Measurements from ENCODE around the gene LDLRAD4. TPM values are rescaled to one million over a fixed set of nuclear protein-coding genes. Genes with fewer than 3 reads are reported as not detected.

The LDLRAD4 gene
- total and polyA plus RNA-seq, 2 donors (not counting 1 experiment from before 2014, with no cell fraction given), result 13.9 to 35.7 TPM

DNA sequence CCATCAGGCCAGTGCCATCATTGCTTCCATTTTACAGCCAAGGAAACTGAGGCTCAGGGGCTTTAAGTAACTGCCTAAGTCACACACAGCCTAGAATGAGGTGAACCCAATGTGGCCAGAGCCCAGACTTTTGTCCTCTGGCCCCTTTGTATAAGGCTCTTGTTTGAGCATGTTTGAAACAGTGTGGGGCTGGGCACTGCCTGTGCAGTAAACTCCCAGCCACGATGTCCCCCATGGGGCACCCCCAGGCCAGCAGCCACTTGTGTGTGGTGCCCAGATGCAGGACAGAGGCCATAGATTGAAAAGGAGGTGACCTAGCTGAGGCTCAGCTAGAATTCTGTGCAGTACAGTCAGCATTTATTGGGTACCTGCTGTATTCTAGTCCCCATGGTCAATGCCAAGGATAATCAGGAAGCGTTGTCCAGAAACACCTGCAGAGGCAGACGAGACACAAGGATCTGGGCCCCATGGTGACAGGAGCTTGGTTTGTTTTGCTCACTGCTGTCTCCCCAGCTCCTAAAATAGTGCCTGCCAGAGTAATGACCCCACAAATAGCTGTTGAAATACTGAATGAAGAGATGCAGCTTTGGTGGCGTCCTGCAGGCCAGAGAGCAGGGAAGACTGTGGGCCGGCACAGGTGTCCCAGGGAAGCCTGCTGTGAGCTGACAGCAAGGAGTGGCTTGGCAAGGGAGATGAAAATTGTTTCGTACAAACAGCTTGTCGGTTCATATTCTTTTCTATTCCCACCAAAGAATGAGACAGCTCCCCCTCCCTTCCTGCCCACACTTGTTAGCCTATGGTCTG lies 160.7 kb downstream of the LDLRAD4 start:
- peaks cover 16 to 24% of the 10 kb centered on the region in 2 donors for H3K4me1 ChIP-seq (ENCODE audit: control insufficient read depth in 2 of 2, insufficient read depth in 2 of 2, low read length in 2 of 2)
- no peak overlapping the region for H3K4me3 ChIP-seq (ENCODE audit: control extremely low read depth in 1 of 5, extremely low read depth in 1 of 5, insufficient read depth in 1 of 5, low read depth in 2 of 5, low read length in 4 of 5)
- POLR2A ChIA-PET, result no interaction called here
- TF ChIP-seq EZH2 (IDR thresholded peaks at IDR 0.05; ENCODE audit: borderline replicate concordance, insufficient read depth, low read depth, low read length, poor library complexity, severe bottlenecking), result no peak
- TF ChIP-seq, protein P1, sequence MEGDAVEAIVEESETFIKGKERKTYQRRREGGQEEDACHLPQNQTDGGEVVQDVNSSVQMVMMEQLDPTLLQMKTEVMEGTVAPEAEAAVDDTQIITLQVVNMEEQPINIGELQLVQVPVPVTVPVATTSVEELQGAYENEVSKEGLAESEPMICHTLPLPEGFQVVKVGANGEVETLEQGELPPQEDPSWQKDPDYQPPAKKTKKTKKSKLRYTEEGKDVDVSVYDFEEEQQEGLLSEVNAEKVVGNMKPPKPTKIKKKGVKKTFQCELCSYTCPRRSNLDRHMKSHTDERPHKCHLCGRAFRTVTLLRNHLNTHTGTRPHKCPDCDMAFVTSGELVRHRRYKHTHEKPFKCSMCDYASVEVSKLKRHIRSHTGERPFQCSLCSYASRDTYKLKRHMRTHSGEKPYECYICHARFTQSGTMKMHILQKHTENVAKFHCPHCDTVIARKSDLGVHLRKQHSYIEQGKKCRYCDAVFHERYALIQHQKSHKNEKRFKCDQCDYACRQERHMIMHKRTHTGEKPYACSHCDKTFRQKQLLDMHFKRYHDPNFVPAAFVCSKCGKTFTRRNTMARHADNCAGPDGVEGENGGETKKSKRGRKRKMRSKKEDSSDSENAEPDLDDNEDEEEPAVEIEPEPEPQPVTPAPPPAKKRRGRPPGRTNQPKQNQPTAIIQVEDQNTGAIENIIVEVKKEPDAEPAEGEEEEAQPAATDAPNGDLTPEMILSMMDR (IDR thresholded peaks at IDR 0.05), result no peak
- WGBS (ENCODE audit: insufficient coverage), result 98% methylated on average over 5 of the region's 7 CpGs
- H3K4me2 ChIP-seq (replicated peaks; ENCODE audit: low read depth, low read length, poor library complexity, severe bottlenecking), result no peak overlapping the region
- no peaks in the 10 kb centered on the region for H3K79me2 ChIP-seq (ENCODE audit: control insufficient read depth, insufficient read depth, low read length)
- H3K36me3 ChIP-seq (replicated peaks in 1 of 2; ENCODE audit: control extremely low read depth in 1 of 2, control insufficient read depth in 1 of 2, extremely low read depth in 1 of 2, insufficient read depth in 2 of 2, low read length in 1 of 2), result no peaks in the 10 kb centered on the region
- CTCF ChIA-PET, result no interaction called here
- Mint-ChIP-seq H3K4me3 (no peak overlapping the region), H3K27ac (no peak overlapping the region), H3K27me3 (no peaks in the 10 kb centered on the region), H3K9me3 (ENCODE audit: insufficient read depth) (no peaks in the 10 kb centered on the region), H3K4me1 (peaks cover 38% of the 10 kb centered on the region)
- no peak for DNase-seq
- no peaks in the 10 kb centered on the region for H4K20me1 ChIP-seq (ENCODE audit: control insufficient read depth, insufficient read depth, low read length, poor library complexity, severe bottlenecking)
- no peak overlapping the region for H3K9ac ChIP-seq (ENCODE audit: low read length)
- no peaks in the 10 kb centered on the region for H3K9me3 ChIP-seq (ENCODE audit: control extremely low read depth in 1 of 3, control insufficient read depth in 2 of 3, insufficient read depth in 1 of 3, low read length in 2 of 3)
- intact Hi-C loops (cut with micrococcal nuclease), result no loop called here
- no peaks in the 10 kb centered on the region for H3K27me3 ChIP-seq (replicated peaks in 1 of 4; ENCODE audit: control extremely low read depth in 1 of 4, control insufficient read depth in 3 of 4, insufficient read depth in 4 of 4, low read length in 3 of 4)
- no peak for ATAC-seq (ENCODE audit: low read depth)
- no peak overlapping the region for H2AFZ ChIP-seq (ENCODE audit: insufficient read depth, low read depth, low read length, poor library complexity, severe bottlenecking)
- no peak overlapping the region for H3K27ac ChIP-seq (ENCODE audit: low read length in 2 of 2)

GRCh38 chr18:13379930-13380690 lies 161.6 kb downstream of the LDLRAD4 start:
- no peaks in the 10 kb centered on the region for H3K79me2 ChIP-seq (ENCODE audit: control insufficient read depth, insufficient read depth, low read length)
- peaks cover 16 to 24% of the 10 kb centered on the region in 2 donors for H3K4me1 ChIP-seq (ENCODE audit: control insufficient read depth in 2 of 2, insufficient read depth in 2 of 2, low read length in 2 of 2)
- H3K36me3 ChIP-seq (replicated peaks in 1 of 2; ENCODE audit: control extremely low read depth in 1 of 2, control insufficient read depth in 1 of 2, extremely low read depth in 1 of 2, insufficient read depth in 2 of 2, low read length in 1 of 2), result no peaks in the 10 kb centered on the region
- intact Hi-C loops (cut with micrococcal nuclease), result loop anchor here (5.0 to 10.0 kb wide), 2 partner anchors 155 to 232 kb away; no protein-coding TSS in a partner anchor
- 92% methylated on average over 9 of the region's 18 CpGs for WGBS (ENCODE audit: insufficient coverage)
- Mint-ChIP-seq H3K4me1 (peaks cover 36% of the 10 kb centered on the region), H3K27me3 (no peaks in the 10 kb centered on the region), H3K9me3 (ENCODE audit: insufficient read depth) (no peaks in the 10 kb centered on the region), H3K4me3 (no peak overlapping the region), H3K27ac (no peak overlapping the region)
- H3K9ac ChIP-seq (ENCODE audit: low read length), result no peak overlapping the region
- ATAC-seq (ENCODE audit: low read depth), result no peak
- no peak overlapping the region for H3K4me3 ChIP-seq (ENCODE audit: control extremely low read depth in 1 of 5, extremely low read depth in 1 of 5, insufficient read depth in 1 of 5, low read depth in 2 of 5, low read length in 4 of 5)
- no peak overlapping the region for H3K4me2 ChIP-seq (replicated peaks; ENCODE audit: low read depth, low read length, poor library complexity, severe bottlenecking)
- DNase-seq, result no peak
- H3K27me3 ChIP-seq (replicated peaks in 1 of 4; ENCODE audit: control extremely low read depth in 1 of 4, control insufficient read depth in 3 of 4, insufficient read depth in 4 of 4, low read length in 3 of 4), result no peaks in the 10 kb centered on the region
- no peaks in the 10 kb centered on the region for H3K9me3 ChIP-seq (ENCODE audit: control extremely low read depth in 1 of 3, control insufficient read depth in 2 of 3, insufficient read depth in 1 of 3, low read length in 2 of 3)
- POLR2A ChIA-PET, result no interaction called here
- H2AFZ ChIP-seq (ENCODE audit: insufficient read depth, low read depth, low read length, poor library complexity, severe bottlenecking), result no peak overlapping the region
- H4K20me1 ChIP-seq (ENCODE audit: control insufficient read depth, insufficient read depth, low read length, poor library complexity, severe bottlenecking), result no peaks in the 10 kb centered on the region
- CTCF ChIA-PET, result no interaction called here
- TF ChIP-seq, protein P1 (IDR thresholded peaks at IDR 0.05), result no peak
- no peak for TF ChIP-seq EZH2 (IDR thresholded peaks at IDR 0.05; ENCODE audit: borderline replicate concordance, insufficient read depth, low read depth, low read length, poor library complexity, severe bottlenecking)
- H3K27ac ChIP-seq (ENCODE audit: low read length in 2 of 2), result no peak overlapping the region
